ENCODE data around the gene FIG4. TPM values are rescaled to one million over a fixed set of nuclear protein-coding genes. Genes with fewer than 3 reads are reported as not detected.

Gene FIG4
- total RNA-seq, 4 donors from 2014 or later: 6.9 to 17.1 (median 10.6) TPM

GRCh38 chr6:109772883-109773431, 81.9 kb downstream of the FIG4 start:
- intact Hi-C loops (cut with DNase I; ENCODE audit: low total_unique reads): no loop called here
- 61 to 81% methylated on average over 1 of the region's 1 CpG for WGBS, 2 donors
- DNase-seq (ENCODE audit: low spot score in 2 of 2): no peak
- TF ChIP-seq, protein P1, sequence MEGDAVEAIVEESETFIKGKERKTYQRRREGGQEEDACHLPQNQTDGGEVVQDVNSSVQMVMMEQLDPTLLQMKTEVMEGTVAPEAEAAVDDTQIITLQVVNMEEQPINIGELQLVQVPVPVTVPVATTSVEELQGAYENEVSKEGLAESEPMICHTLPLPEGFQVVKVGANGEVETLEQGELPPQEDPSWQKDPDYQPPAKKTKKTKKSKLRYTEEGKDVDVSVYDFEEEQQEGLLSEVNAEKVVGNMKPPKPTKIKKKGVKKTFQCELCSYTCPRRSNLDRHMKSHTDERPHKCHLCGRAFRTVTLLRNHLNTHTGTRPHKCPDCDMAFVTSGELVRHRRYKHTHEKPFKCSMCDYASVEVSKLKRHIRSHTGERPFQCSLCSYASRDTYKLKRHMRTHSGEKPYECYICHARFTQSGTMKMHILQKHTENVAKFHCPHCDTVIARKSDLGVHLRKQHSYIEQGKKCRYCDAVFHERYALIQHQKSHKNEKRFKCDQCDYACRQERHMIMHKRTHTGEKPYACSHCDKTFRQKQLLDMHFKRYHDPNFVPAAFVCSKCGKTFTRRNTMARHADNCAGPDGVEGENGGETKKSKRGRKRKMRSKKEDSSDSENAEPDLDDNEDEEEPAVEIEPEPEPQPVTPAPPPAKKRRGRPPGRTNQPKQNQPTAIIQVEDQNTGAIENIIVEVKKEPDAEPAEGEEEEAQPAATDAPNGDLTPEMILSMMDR (IDR thresholded peaks at IDR 0.05): no peak
- no peak for TF ChIP-seq POLR2A (IDR thresholded peaks at IDR 0.05)
- H3K4me3 ChIP-seq (ENCODE audit: low read depth, poor library complexity, severe bottlenecking): no peak overlapping the region

DNA sequence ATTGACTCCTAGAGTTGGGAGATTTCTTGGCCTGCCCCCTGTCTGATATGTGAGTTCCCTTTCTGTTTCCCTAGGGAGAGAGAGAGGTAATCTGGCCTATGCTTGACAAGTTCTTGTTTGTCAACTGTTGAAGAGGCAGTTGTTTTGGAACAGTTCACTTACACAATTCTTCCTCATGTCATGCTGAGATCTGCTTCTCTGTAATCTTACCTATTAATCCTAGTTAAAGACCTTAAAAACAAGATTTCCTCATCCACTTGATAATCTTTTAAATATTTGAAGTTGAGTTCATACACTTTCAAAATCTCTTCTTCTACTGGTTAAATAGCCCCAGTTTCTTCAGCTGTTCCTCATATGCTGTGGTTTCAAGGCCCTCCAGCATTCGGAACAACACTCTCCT, 89.9 kb downstream of the FIG4 start:
- intact Hi-C loops (cut with DNase I; ENCODE audit: low total_unique reads): no loop called here
- H3K4me3 ChIP-seq (ENCODE audit: low read depth, poor library complexity, severe bottlenecking): no peak overlapping the region
- no peak for DNase-seq (ENCODE audit: low spot score in 2 of 2)
- 93 to 100% methylated on average over 1 of the region's 1 CpG for WGBS, 2 donors
- TF ChIP-seq POLR2A (IDR thresholded peaks at IDR 0.05): no peak
- TF ChIP-seq, protein P1 (IDR thresholded peaks at IDR 0.05): no peak

- WGBS, 2 donors: 74 to 79% methylated on average over 2 of the region's 2 CpGs
- intact Hi-C loops (cut with DNase I; ENCODE audit: low total_unique reads): no loop called here
- no peak for DNase-seq (ENCODE audit: low spot score in 2 of 2)
These were observed 91.4 kb downstream of the FIG4 start for GRCh38 chr6:109782491-109782999.

DNA sequence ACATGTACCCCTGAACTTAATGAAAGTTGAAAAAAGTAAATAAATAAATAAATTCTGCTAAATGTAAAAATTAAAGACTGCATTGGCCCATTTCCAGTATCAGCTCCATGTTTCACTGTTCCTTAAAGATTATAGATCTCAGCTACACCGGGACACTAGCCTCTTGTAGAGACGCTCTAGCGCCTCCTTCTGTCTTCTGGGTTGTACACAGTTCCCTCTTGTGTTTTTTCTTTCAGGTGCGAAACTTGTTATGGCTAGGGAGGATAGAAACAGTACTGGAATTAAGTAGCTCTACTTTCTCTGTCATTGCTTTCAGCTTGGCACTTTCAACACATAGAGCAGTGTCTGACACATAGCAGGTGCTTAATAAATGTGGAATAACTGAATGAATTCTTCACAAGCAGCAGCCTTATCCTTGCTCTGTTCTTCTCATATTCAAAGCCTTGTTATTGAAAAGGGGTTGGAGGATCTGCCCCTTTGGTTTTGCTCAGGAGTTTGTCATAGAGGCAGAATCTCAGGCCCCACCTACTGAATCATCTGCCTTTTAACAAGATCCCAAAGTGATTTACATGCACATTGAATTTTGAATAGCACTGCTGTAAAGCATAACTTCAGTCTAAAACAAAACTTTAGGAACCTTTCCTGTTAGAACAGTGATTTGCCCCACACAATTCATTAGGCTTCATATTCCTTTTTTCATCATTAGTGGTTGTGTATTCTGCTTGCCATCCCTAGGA, 92.3 kb downstream of the FIG4 start:
- DNase-seq (ENCODE audit: low spot score in 2 of 2): no peak
- no peak overlapping the region for H3K4me3 ChIP-seq (ENCODE audit: low read depth, poor library complexity, severe bottlenecking)
- TF ChIP-seq POLR2A (IDR thresholded peaks at IDR 0.05): no peak
- TF ChIP-seq, protein P1 (IDR thresholded peaks at IDR 0.05): no peak
- intact Hi-C loops (cut with DNase I; ENCODE audit: low total_unique reads): no loop called here
- 86 to 88% methylated on average over 4 of the region's 4 CpGs for WGBS, 2 donors

More at GRCh38 chr6:109782491-109782999, 91.4 kb downstream of the FIG4 start:
- no peak overlapping the region for H3K4me3 ChIP-seq (ENCODE audit: low read depth, poor library complexity, severe bottlenecking)
- TF ChIP-seq, protein P1 (IDR thresholded peaks at IDR 0.05): no peak
- no peak for TF ChIP-seq POLR2A (IDR thresholded peaks at IDR 0.05)

DNA sequence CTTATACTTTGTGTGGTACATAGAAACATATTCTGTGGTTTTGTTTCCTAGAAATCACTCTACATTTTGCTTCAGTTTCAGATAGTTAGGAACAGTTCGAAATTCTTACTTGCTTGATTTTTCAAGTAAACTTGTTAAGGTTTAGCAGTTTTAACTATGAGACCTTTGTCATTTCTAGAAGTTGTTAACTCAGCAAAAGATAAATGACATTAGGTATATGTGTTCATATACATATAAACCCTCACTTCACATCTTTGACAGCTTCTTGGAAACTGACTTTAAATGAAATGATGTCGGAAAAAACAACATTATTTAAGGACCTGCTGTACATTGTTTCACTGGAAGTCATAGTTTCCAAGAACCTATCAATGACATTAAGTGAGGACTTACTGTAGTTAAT, 96.2 kb downstream of the FIG4 start:
- DNase-seq (ENCODE audit: low spot score in 2 of 2): no peak
- intact Hi-C loops (cut with DNase I; ENCODE audit: low total_unique reads): no loop called here
- WGBS, 2 donors: 93 to 99% methylated on average over 2 of the region's 2 CpGs
- TF ChIP-seq, protein P1 (IDR thresholded peaks at IDR 0.05): no peak
- TF ChIP-seq POLR2A (IDR thresholded peaks at IDR 0.05): no peak
- H3K4me3 ChIP-seq (ENCODE audit: low read depth, poor library complexity, severe bottlenecking): no peak overlapping the region

Data from lower leg skin (tissue), 4 donors.